GM18861 (cell line): ENCODE data around the gene C15orf39.

Source experiments
- ATAC-seq: cut with Tn5 transposase; IDR thresholded peaks from one replicate; pipeline ENCODE4 v1.9.1; 2021; ENCODE audit not compliant: unreplicated experiment

The C15orf39 gene

GRCh38 chr15:75172284-75172820 lies 29.3 kb upstream of the C15orf39 start:
- no peak for ATAC-seq

- ATAC-seq = no peak
Observed at GRCh38 chr15:75174102-75174501, 27.6 kb upstream of the C15orf39 start.

GRCh38 chr15:75174729-75175128 lies 27.0 kb upstream of the C15orf39 start:
- no peak for ATAC-seq

GRCh38 chr15:75176396-75176761 lies 25.3 kb upstream of the C15orf39 start:
- ATAC-seq = no peak

- ATAC-seq = no peak
Observed at GRCh38 chr15:75177360-75178071, 24.2 kb upstream of the C15orf39 start.

GRCh38 chr15:75178171-75178937 lies 23.3 kb upstream of the C15orf39 start:
- ATAC-seq = peak; percentile 48

GRCh38 chr15:75178938-75179745 lies 22.5 kb upstream of the C15orf39 start:
- ATAC-seq = no peak

- no peak for ATAC-seq
Observed at GRCh38 chr15:75179746-75180140, 21.9 kb upstream of the C15orf39 start.

- ATAC-seq = no peak
Observed at GRCh38 chr15:75181780-75182179, 19.9 kb upstream of the C15orf39 start.

GRCh38 chr15:75182187-75183131 lies 19.2 kb upstream of the C15orf39 start:
- ATAC-seq = no peak

GRCh38 chr15:75185271-75186029 lies 16.2 kb upstream of the C15orf39 start:
- ATAC-seq = no peak

GRCh38 chr15:75186044-75186443 lies 15.6 kb upstream of the C15orf39 start:
- ATAC-seq = no peak

GRCh38 chr15:75188499-75188898 lies 13.2 kb upstream of the C15orf39 start:
- no peak for ATAC-seq

- ATAC-seq = no peak
Observed at GRCh38 chr15:75191235-75191634, 10.4 kb upstream of the C15orf39 start.

GRCh38 chr15:75192307-75192706 lies 9.4 kb upstream of the C15orf39 start:
- ATAC-seq = no peak

GRCh38 chr15:75193272-75193671 lies 8.4 kb upstream of the C15orf39 start:
- no peak for ATAC-seq

GRCh38 chr15:75193976-75194375 lies 7.7 kb upstream of the C15orf39 start:
- no peak for ATAC-seq

- no peak for ATAC-seq
Observed at GRCh38 chr15:75194397-75194796, 7.3 kb upstream of the C15orf39 start.

- no peak for ATAC-seq
Observed at GRCh38 chr15:75195122-75195765, 6.4 kb upstream of the C15orf39 start.
